ENCODE results near the gene ESYT2.
A peak's percentile ranks its signal among the peaks of the same experiment; 100 is the strongest.

The ESYT2 gene

DNA sequence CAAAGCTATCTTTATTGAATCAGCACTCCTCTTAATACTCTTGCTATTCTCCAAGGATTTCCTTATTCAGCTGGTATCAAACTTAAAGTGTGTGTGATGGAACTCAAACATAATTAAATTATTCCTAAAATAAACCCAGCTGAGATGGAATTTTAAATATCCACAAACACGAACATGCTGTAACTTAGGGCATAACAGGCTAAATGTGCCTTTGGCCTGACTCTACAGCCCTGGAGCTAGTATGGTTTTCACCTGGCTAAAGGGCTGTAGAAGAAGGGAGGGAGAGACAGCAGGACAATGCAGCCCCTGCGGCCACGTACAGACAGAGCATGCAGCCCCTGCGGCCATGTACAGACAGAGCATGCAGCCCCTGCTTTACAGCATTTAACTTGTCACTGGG lies 34.0 kb downstream of the ESYT2 start:
- no peak for TF ChIP-seq Cebpa-rat (IDR thresholded peaks at IDR 0.05)
- Histone ChIP-seq H3K9me3 (no peaks in the 10 kb centered on the region), H3K27ac (no peak overlapping the region), H3K36me3 (peaks cover 86% of the 10 kb centered on the region), H3K4me3 (no peak overlapping the region), H3K4me2 (no peak overlapping the region), H4K20me1 (peaks cover 68% of the 10 kb centered on the region), H3K4me1 (peaks cover 10% of the 10 kb centered on the region; the same call in 1 of the 2 replicates), H3K9ac (no peak overlapping the region), H3K27me3 (no peaks in the 10 kb centered on the region)

DNA sequence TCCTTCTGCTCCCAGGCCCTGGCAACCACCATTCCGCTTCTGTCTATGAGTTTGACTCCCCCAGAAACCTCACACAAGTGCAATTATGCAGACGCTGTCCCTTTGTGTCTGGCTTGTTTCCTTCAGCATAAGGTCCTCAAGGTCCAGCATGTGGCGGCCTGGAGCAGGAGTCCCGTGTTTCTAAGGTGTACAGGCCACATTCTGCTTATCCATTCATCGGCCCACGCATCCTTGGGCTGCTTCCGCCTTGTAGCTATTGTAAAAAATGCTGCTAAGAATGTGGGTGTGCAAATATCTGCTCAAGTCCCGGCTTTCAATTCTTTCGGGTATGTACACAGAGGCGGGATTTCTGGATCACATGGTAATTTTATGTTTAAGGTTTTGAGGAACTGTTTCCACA lies 38.2 kb downstream of the ESYT2 start:
- Histone ChIP-seq H3K27me3 (no peaks in the 10 kb centered on the region), H3K4me1 (peaks cover 10% of the 10 kb centered on the region; the same call in 1 of the 2 replicates), H3K27ac (no peak overlapping the region), H3K9me3 (no peaks in the 10 kb centered on the region), H3K9ac (no peak overlapping the region), H4K20me1 (peaks cover 54% of the 10 kb centered on the region), H3K4me2 (no peak overlapping the region), H3K4me3 (no peak overlapping the region), H3K36me3 (peaks cover 92% of the 10 kb centered on the region)
- no peak for TF ChIP-seq Cebpa-rat (IDR thresholded peaks at IDR 0.05)

DNA sequence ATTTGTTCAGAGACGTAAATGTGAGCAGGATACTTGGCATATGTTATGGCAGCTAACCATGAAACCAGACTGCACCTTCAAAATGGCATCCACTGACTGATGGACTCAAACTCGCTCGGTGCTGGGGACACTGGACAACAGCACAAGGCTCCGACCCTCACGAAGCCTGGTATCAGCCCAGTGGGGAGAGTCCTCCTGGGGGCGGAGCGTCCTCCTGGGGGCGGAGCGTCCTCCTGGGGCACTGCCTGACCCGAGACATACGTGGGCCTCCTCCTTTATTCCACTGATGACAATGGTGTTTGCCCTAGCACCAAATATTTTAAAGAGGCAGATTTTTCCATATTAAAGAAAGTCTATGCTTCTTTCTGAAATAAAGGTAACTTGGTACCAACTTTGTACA lies 39.5 kb downstream of the ESYT2 start:
- H3K36me3 ChIP-seq = peaks cover 91% of the 10 kb centered on the region
- H3K27me3 ChIP-seq = no peaks in the 10 kb centered on the region
- no peak overlapping the region for H3K9ac ChIP-seq
- TF ChIP-seq Cebpa-rat (IDR thresholded peaks at IDR 0.05) = no peak
- H3K4me1 ChIP-seq = peaks cover 10% of the 10 kb centered on the region; the same call in 1 of the 2 replicates
- H3K27ac ChIP-seq = no peak overlapping the region
- no peak overlapping the region for H3K4me2 ChIP-seq
- no peak overlapping the region for H3K4me3 ChIP-seq
- H3K9me3 ChIP-seq = no peaks in the 10 kb centered on the region
- H4K20me1 ChIP-seq = peaks cover 43% of the 10 kb centered on the region

DNA sequence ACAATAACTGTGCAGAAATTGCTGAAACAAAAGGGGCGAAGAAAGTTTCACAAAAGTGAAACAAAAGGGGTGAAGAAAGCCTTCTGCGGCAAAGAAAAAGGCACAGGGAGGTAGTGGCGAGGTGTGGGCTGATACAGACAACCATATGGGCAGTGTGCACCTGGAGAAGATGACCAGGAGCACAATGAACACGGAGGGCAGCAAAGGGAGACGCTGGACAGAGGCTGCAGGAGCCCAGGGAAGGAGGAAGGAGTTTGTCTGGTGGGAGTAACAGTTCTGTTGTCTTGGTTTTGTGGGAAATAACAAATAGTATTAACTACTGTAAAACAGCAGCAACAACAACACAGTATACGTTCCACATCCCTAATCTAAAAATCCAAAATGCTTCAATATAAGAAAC lies 42.4 kb downstream of the ESYT2 start:
- Histone ChIP-seq H3K9ac (no peak overlapping the region), H3K27ac (no peak overlapping the region), H3K4me2 (no peak overlapping the region), H3K4me1 (peaks cover 27% of the 10 kb centered on the region), H3K27me3 (no peaks in the 10 kb centered on the region), H3K36me3 (peaks cover 91% of the 10 kb centered on the region), H3K4me3 (no peak overlapping the region), H3K9me3 (no peaks in the 10 kb centered on the region), H4K20me1 (peaks cover 51% of the 10 kb centered on the region; the same call in 1 of the 2 replicates)
- TF ChIP-seq Cebpa-rat (IDR thresholded peaks at IDR 0.05) = no peak

GRCh38 chr7:158784270-158784669 lies 45.0 kb downstream of the ESYT2 start:
- Histone ChIP-seq H3K4me2 (peak overlapping the region; percentile 61), H3K27ac (peak overlapping the region; percentile 45; the same call in 1 of the 2 replicates), H3K9ac (no peak overlapping the region), H3K27me3 (no peaks in the 10 kb centered on the region), H3K36me3 (peaks cover 92% of the 10 kb centered on the region), H3K9me3 (no peaks in the 10 kb centered on the region; the same call in 1 of the 2 replicates), H4K20me1 (peaks cover 40% of the 10 kb centered on the region; the same call in 1 of the 2 replicates), H3K4me3 (no peak overlapping the region), H3K4me1 (peaks cover 23% of the 10 kb centered on the region)
- TF ChIP-seq Cebpa-rat (IDR thresholded peaks at IDR 0.05) = no peak

- peaks cover 30% of the 10 kb centered on the region for H3K4me1 ChIP-seq
- H3K27me3 ChIP-seq = no peaks in the 10 kb centered on the region
- no peak overlapping the region for H3K9ac ChIP-seq
- H4K20me1 ChIP-seq = peaks cover 41% of the 10 kb centered on the region; the same call in 1 of the 2 replicates
- H3K9me3 ChIP-seq = no peaks in the 10 kb centered on the region; the same call in 1 of the 2 replicates
- peaks cover 92% of the 10 kb centered on the region for H3K36me3 ChIP-seq
- TF ChIP-seq Cebpa-rat (IDR thresholded peaks at IDR 0.05) = no peak
- peak overlapping the region; percentile 61 for H3K4me2 ChIP-seq
- peak overlapping the region; percentile 45; the same call in 1 of the 2 replicates for H3K27ac ChIP-seq
- no peak overlapping the region for H3K4me3 ChIP-seq
Observed at GRCh38 chr7:158783595-158783994, 45.7 kb downstream of the ESYT2 start.

DNA sequence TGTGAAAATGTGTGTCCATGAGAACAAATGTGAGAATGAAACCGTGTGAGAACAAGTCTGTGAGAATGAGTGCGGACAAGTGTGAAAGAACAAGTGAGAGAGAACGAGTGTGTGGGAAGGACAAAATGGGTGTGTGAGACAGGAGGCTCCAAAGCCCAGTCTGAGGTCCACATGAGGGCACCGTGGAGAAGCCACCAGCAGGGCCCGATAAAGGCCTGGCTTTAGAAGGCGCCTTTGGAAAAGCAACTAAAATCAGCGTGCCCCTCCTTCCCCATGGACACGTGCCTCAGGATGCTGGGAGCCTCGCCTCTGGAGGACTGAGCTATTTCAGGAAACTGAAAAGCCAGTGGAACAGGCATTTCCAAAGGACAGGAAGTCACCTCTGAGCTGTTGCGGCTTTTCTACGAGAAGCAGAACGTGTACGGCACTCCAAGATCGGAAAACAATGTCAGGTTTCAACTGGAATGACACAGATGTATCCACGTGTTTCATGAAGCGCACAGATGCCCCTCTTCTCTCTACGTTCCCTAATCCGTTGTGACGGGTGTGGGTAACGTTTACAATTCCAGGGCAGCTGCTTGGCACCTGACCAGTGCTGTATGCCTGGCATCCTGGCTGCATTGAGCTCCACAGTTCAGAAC lies 46.4 kb downstream of the ESYT2 start:
- H3K27ac ChIP-seq = peak overlapping the region; percentile 45; the same call in 1 of the 2 replicates
- H3K4me2 ChIP-seq = peak overlapping the region; percentile 61
- no peak for TF ChIP-seq Cebpa-rat (IDR thresholded peaks at IDR 0.05)
- no peaks in the 10 kb centered on the region; the same call in 1 of the 2 replicates for H3K9me3 ChIP-seq
- H3K36me3 ChIP-seq = peaks cover 92% of the 10 kb centered on the region
- H3K27me3 ChIP-seq = no peaks in the 10 kb centered on the region
- peaks cover 41% of the 10 kb centered on the region; the same call in 1 of the 2 replicates for H4K20me1 ChIP-seq
- H3K4me3 ChIP-seq = no peak overlapping the region
- no peak overlapping the region for H3K9ac ChIP-seq
- H3K4me1 ChIP-seq = peaks cover 31% of the 10 kb centered on the region

- Histone ChIP-seq H4K20me1 (peaks cover 39% of the 10 kb centered on the region; the same call in 1 of the 2 replicates), H3K4me1 (peaks cover 36% of the 10 kb centered on the region), H3K9ac (no peak overlapping the region), H3K36me3 (peaks cover 92% of the 10 kb centered on the region), H3K4me3 (no peak overlapping the region), H3K9me3 (no peaks in the 10 kb centered on the region; the same call in 1 of the 2 replicates), H3K4me2 (no peak overlapping the region), H3K27me3 (no peaks in the 10 kb centered on the region), H3K27ac (no peak overlapping the region)
- TF ChIP-seq Cebpa-rat (IDR thresholded peaks at IDR 0.05) = no peak
Observed at GRCh38 chr7:158781974-158782664, 47.2 kb downstream of the ESYT2 start.

- peaks cover 43% of the 10 kb centered on the region for H3K4me1 ChIP-seq
- H3K36me3 ChIP-seq = peaks cover 94% of the 10 kb centered on the region
Observed at GRCh38 chr7:158781217-158781973, 47.9 kb downstream of the ESYT2 start.

More at GRCh38 chr7:158781217-158781973, 47.9 kb downstream of the ESYT2 start:
- no peak for TF ChIP-seq Cebpa-rat (IDR thresholded peaks at IDR 0.05)
- peaks cover 40% of the 10 kb centered on the region for H4K20me1 ChIP-seq
- H3K9me3 ChIP-seq = no peaks in the 10 kb centered on the region; the same call in 1 of the 2 replicates
- H3K4me2 ChIP-seq = no peak overlapping the region
- no peak overlapping the region for H3K4me3 ChIP-seq
- H3K9ac ChIP-seq = no peak overlapping the region
- no peak overlapping the region for H3K27ac ChIP-seq
- no peaks in the 10 kb centered on the region for H3K27me3 ChIP-seq

All from BLaER1 (cell line).